ENCODE measurements around the gene KIF13A. TPM values are rescaled to one million over a fixed set of nuclear protein-coding genes. Genes with fewer than 3 reads are reported as not detected.

KIF13A gene
- total and polyA plus RNA-seq, 2 experiments from 2014 or later: 39.1 to 96.9 TPM

DNA sequence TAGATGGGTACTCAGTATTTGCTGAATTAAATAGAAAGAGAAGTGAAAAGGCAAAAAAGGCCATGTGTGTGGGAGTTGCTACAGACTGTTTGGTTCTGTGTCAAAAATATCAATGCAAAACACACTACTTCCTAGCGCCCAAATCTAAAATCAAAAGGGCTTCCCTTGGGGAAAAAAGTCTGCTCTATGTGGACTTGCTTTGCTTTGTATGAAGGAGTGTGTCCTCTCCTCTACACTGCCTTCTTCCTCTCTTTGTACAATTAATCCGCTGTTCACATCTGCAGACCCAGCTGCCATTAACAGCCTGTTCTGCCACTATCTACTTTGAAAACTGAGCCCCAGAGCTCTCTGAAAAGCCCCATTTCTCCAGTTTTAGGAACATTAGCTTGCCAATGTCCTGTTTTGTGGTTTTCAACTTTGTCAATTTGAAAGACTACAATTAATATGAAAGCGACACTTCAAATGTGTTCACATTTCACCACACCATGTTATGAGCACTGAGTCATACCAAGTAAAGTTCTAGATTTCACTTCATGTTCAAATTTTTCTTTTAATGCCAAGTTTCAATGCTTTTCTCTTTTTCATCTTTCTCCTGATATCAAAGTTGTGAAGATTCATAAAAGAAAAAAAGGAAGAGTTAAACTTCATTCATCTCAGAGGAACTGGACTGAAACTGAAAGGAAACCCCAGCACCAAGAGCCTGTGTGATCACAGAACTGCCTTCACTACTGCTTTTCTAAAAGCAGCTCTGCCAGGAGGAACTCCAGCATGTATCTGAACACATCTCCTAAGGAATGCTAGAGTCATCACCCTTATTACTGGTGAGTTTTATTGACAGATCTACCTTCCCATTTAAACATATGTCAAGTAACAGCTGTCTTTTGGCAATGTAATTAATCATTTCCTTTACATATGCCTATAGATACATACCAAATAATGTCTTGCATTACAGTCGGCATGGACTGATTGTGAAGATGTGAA, 102.6 kb downstream of the KIF13A start:
- Histone ChIP-seq H3K4me3 (no peak overlapping the region), H3K27ac (peak overlapping the region; percentile 24), H3K36me3 (no peaks in the 10 kb centered on the region), H3K27me3 (no peaks in the 10 kb centered on the region), H3K9me3 (ENCODE audit: low read depth) (no peaks in the 10 kb centered on the region), H3K4me1 (ENCODE audit: low read depth) (peaks cover 7% of the 10 kb centered on the region)
- DNase-seq (ENCODE audit: low read depth in 1 of 2, low spot score in 1 of 2): no peak
- TF ChIP-seq, protein P1, sequence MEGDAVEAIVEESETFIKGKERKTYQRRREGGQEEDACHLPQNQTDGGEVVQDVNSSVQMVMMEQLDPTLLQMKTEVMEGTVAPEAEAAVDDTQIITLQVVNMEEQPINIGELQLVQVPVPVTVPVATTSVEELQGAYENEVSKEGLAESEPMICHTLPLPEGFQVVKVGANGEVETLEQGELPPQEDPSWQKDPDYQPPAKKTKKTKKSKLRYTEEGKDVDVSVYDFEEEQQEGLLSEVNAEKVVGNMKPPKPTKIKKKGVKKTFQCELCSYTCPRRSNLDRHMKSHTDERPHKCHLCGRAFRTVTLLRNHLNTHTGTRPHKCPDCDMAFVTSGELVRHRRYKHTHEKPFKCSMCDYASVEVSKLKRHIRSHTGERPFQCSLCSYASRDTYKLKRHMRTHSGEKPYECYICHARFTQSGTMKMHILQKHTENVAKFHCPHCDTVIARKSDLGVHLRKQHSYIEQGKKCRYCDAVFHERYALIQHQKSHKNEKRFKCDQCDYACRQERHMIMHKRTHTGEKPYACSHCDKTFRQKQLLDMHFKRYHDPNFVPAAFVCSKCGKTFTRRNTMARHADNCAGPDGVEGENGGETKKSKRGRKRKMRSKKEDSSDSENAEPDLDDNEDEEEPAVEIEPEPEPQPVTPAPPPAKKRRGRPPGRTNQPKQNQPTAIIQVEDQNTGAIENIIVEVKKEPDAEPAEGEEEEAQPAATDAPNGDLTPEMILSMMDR (IDR thresholded peaks at IDR 0.05; ENCODE audit: low read depth, low read length): no peak

DNA sequence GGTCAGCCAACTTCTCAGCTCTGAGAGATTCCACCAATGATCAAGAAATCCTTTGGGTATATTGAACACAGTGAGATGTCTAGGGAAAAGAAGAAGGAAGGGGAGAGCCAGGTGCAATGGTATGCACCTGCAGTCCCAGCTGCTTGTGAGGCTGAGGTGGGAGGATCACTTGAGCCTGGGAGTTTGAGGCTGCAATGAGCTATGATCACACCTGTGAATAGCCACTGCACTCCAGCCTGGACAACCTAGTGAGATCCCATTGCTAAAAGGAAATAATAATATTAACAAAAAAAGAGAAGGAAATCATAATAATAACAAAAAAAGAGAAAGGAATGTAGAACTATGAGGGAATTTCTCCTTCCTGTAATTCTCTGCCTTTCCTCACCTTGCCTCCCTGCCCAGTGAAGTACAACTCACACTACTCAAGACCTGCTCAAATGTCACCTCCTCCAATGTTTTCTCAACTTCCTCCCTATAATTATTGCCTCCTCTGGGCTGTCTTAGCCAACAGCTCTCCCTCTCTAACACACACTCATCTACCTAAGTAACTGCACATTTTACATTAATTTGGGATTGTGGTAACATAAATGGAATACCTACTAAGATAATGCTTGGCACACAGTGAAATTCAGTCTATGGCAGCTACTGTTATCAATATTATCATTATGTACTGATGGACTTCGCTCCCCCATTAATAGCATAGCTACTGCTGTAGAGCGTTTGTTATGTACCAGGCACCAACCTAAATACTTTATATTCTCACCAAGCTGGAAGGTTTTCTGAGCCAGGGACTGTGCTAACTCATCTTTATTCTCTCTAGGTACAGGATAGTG, 103.6 kb downstream of the KIF13A start:
- no peaks in the 10 kb centered on the region for H3K36me3 ChIP-seq
- no peak overlapping the region for H3K4me3 ChIP-seq

DNA sequence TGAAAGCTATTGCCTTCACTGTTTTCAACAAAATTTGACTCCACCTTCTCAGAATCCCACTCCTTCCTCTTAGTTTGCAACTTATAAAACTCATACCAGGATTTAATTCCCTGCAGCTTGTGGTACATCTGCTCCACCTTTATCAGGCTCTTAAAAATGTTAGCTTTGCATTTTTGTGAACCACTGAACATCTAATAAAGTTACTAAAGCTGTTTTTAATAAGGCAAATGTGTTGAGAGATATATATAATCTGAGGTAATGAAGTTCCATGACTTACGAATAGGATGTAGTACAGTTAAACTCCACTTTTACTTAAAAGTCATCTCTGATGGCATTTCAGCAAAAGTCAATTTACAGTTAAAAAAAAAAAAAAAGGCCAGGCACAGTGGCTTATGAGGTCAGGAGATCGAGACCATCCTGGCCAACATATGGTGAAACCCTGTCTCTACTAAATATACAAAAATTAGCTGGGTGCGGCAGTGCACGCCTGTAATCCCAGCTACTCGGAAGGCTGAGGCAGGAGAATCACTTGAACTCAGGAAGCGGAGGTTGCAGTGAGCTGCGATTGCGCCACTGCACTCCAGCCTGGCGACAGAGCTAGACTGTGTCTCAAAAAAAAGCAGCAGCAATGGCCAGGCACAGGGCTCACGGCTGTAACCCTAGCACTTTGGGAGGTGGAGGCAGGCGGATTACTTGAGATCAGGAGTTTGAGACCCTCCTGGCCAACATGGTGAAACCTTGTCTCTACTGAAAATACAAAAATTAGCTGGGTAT, 106.2 kb downstream of the KIF13A start:
- Histone ChIP-seq H3K27me3 (no peaks in the 10 kb centered on the region), H3K4me3 (no peak overlapping the region), H3K36me3 (no peaks in the 10 kb centered on the region), H3K9me3 (ENCODE audit: low read depth) (no peaks in the 10 kb centered on the region), H3K27ac (no peak overlapping the region), H3K4me1 (ENCODE audit: low read depth) (peaks cover 7% of the 10 kb centered on the region)
- no peak for DNase-seq (ENCODE audit: low read depth in 1 of 2, low spot score in 1 of 2)
- TF ChIP-seq, protein P1 (IDR thresholded peaks at IDR 0.05; ENCODE audit: low read depth, low read length): no peak

More for the DNA sequence above, 103.6 kb downstream of the KIF13A start:
- H3K9me3 ChIP-seq (ENCODE audit: low read depth): no peaks in the 10 kb centered on the region
- TF ChIP-seq, protein P1 (IDR thresholded peaks at IDR 0.05; ENCODE audit: low read depth, low read length): no peak
- no peaks in the 10 kb centered on the region for H3K27me3 ChIP-seq
- H3K27ac ChIP-seq: no peak overlapping the region
- no peak for DNase-seq (ENCODE audit: low read depth in 1 of 2, low spot score in 1 of 2)
- H3K4me1 ChIP-seq (ENCODE audit: low read depth): peaks cover 7% of the 10 kb centered on the region

DNA sequence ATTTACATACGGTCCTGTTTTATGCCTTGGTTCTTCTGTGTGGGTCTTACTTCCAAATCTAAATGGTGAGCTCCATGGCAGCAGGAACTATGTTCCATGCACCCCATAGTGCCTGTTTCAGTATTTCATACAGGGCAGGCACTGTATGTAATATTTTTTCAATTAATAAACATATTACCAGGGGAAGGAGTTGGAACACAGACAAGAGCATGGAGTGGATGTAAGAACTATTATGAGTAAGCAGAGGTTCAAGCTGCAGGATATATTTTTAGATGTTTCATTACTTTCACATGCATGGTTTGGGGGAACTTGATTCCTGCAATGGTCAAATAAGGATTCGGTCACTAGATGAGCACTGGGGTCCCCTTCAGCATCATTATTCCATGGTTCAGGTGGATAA, 108.3 kb downstream of the KIF13A start:
- Histone ChIP-seq H3K27ac (peak overlapping the region; percentile 45), H3K36me3 (no peaks in the 10 kb centered on the region), H3K4me3 (no peak overlapping the region), H3K9me3 (ENCODE audit: low read depth) (no peaks in the 10 kb centered on the region), H3K27me3 (no peaks in the 10 kb centered on the region), H3K4me1 (ENCODE audit: low read depth) (no peaks in the 10 kb centered on the region)
- TF ChIP-seq, protein P1 (IDR thresholded peaks at IDR 0.05; ENCODE audit: low read depth, low read length): no peak
- no peak for DNase-seq (ENCODE audit: low read depth in 1 of 2, low spot score in 1 of 2)

DNA sequence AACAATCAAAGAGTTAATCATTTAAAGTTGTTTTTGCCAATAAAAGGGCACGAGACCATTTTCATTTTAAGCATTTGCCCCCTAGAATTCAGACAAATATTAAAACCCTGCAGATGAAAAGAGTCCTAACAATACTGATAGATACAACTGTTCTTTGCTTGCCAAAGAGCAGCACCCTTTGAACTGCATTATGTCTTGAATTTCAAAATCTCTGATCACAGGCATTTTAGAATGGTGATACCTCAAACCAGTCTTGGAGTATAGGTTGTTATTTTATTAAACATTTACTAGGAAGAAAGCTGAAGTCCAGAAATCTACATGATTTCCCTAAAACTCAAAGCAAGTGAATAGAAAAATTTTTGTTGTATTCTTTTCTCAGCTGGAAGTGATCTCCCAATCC, 108.7 kb downstream of the KIF13A start:
- Histone ChIP-seq H3K36me3 (no peaks in the 10 kb centered on the region), H3K4me1 (ENCODE audit: low read depth) (no peaks in the 10 kb centered on the region), H3K27ac (no peak overlapping the region), H3K9me3 (ENCODE audit: low read depth) (no peaks in the 10 kb centered on the region), H3K4me3 (no peak overlapping the region), H3K27me3 (no peaks in the 10 kb centered on the region)
- TF ChIP-seq, protein P1 (IDR thresholded peaks at IDR 0.05; ENCODE audit: low read depth, low read length): no peak
- no peak for DNase-seq (ENCODE audit: low read depth in 1 of 2, low spot score in 1 of 2)
